Right lobe of liver (tissue), 4 donors: ENCODE results near the gene CNOT6.

Experiments used
- CTCF ChIP-seq, 4 donors: fragments of 200-600 bp in 3 of 4; fragments of 450-650 bp in 1 of 4; IDR thresholded peaks; one replicate each; pipeline versions ENCODE4 v1.5.1 to v1.8.0; 2016 to 2022; ENCODE audit warnings: antibody characterized with exemption in 4 of 4, mild to moderate bottlenecking in 2 of 4
- POLR2A ChIP-seq: fragments of 450-650 bp; IDR thresholded peaks from one replicate; pipeline ENCODE4 v1.6.1; 2017; ENCODE audit warnings: antibody characterized with exemption, mild to moderate bottlenecking
- donor health status: DM: no; HTN: no; CAD: no.
- donor health status: DM: no; HTN: no; CAD: no.
- donor health status: DM: no; HTN: yes; CAD: no.

GRCh38 chr5:180596668-180597231, 102.6 kb downstream of the CNOT6 start:
- TF ChIP-seq CTCF (IDR thresholded peaks at IDR 0.05) (no peak), POLR2A (no peak)
